OCI-LY7 (cell line): ENCODE data around the gene SYTL3. TPM values are rescaled to one million over a fixed set of nuclear protein-coding genes. Genes with fewer than 3 reads are reported as not detected.

ENCODE experiments used
- BruUV-seq: library from RNA; stranded (reverse); fragments of 400-500 nt; replicated peaks from 2 replicates; lab custom pipeline; 2021; lab: Mats Ljungman, UMichigan
- CTCF ChIA-PET: fragments of 300-600 bp; sonication (Branson Sonifier 250); formaldehyde crosslinking; loops from one replicate; lab custom pipeline; 2022; ENCODE audit warnings: antibody characterized with exemption; ENCODE audit not compliant: unreplicated experiment; lab: Charles Lee
- POLR2A ChIA-PET: fragments of 300-600 bp; sonication (Branson Sonifier 250); formaldehyde crosslinking; loops from one replicate; lab custom pipeline; 2022; ENCODE audit warnings: antibody characterized with exemption; lab: Charles Lee
- DNase-seq: peaks from one replicate; pipeline ENCODE4 v3.0.0-alpha.2; 2015; ENCODE audit warnings: low spot score
- H2AFZ ChIP-seq: fragments of 200-600 bp; sonication (generic), shearing (Covaris generic); 2 replicates; pipeline ENCODE4 v1.6.1; 2014; ENCODE audit warnings: mild to moderate bottlenecking, antibody characterized with exemption, low read length, moderate library complexity
- H3K27ac ChIP-seq: fragments of 200-600 bp; sonication (generic); 2 replicates; pipeline ENCODE4 v1.5.1; 2014; ENCODE audit warnings: mixed run types, low read depth, mild to moderate bottlenecking, moderate library complexity, low read length, inconsistent platforms; ENCODE audit not compliant: poor library complexity, severe bottlenecking
- H3K36me3 ChIP-seq: fragments of 200-600 bp; sonication (generic); 2 replicates; pipeline ENCODE4 v1.6.1; 2014; ENCODE audit warnings: mild to moderate bottlenecking, antibody characterized with exemption, low read length, moderate library complexity, mixed read lengths; ENCODE audit not compliant: insufficient read depth
- H3K4me1 ChIP-seq: fragments of 200-600 bp; sonication (generic); 2 replicates; pipeline ENCODE4 v1.5.1; 2014; ENCODE audit warnings: mild to moderate bottlenecking, low read length; ENCODE audit not compliant: insufficient read depth, poor library complexity, severe bottlenecking
- H3K4me2 ChIP-seq: fragments of 200-600 bp; sonication (generic); 2 replicates; pipeline ENCODE4 v1.6.1; 2014; ENCODE audit warnings: mild to moderate bottlenecking, low read length
- H3K4me3 ChIP-seq: fragments of 200-600 bp; sonication (generic); 2 replicates; pipeline ENCODE4 v1.5.1; 2014; ENCODE audit warnings: mild to moderate bottlenecking, low read depth, low read length; ENCODE audit not compliant: poor library complexity, severe bottlenecking
- H3K79me2 ChIP-seq: fragments of 200-600 bp; sonication (generic); 2 replicates; pipeline ENCODE4 v1.6.1; 2016; ENCODE audit warnings: low read depth, mild to moderate bottlenecking, low read length, moderate library complexity, mixed read lengths; ENCODE audit not compliant: insufficient read depth
- H3K9me2 ChIP-seq: fragments of 200-600 bp; sonication (generic); 2 replicates; pipeline ENCODE4 v1.6.1; 2016; ENCODE audit warnings: mild to moderate bottlenecking, low read length, mixed read lengths; ENCODE audit not compliant: insufficient read depth
- H3K9me3 ChIP-seq: fragments of 200-600 bp; sonication (generic); 2 replicates; pipeline ENCODE4 v1.6.1; 2014; ENCODE audit warnings: mild to moderate bottlenecking, mixed run types, low read length, mixed read lengths
- H4K20me1 ChIP-seq: fragments of 200-600 bp; sonication (generic); 2 replicates; pipeline ENCODE4 v1.6.1; 2014; ENCODE audit warnings: mild to moderate bottlenecking, antibody characterized with exemption, low read length, moderate library complexity, mixed read lengths; ENCODE audit not compliant: insufficient read depth
- EZH2phosphoT487 ChIP-seq: fragments of 200-600 bp; sonication (generic); IDR thresholded peaks from 2 replicates; pipeline ENCODE4 v1.6.1; 2018; ENCODE audit warnings: low read depth, borderline replicate concordance, mild to moderate bottlenecking, mixed run types, antibody characterized with exemption, low read length, moderate library complexity, mixed read lengths
- intact Hi-C: fragments of 100-400 bp; cut with micrococcal nuclease; formaldehyde crosslinking; loops from one replicate; pipeline ENCODE4 v1.10.0; 2022; ENCODE audit not compliant: unreplicated experiment
- total RNA-seq, 2 experiments: library from RNA; depleted of rRNA in 1 of 2; stranded (reverse); fragments of >200 nt in 1 of 2; shearing (Covaris generic) in 1 of 2; gene quantifications; 2 replicates each; pipeline ENCODE4 v1.2.3, GENCODE V29; 2014 to 2022
- TF ChIP-seq, protein P1 (sequence below): fragments of 200-600 bp; sonication (generic); conservative IDR thresholded peaks from 2 replicates; pipeline ENCODE4 v1.5.1; 2014; ENCODE audit warnings: mild to moderate bottlenecking, antibody characterized with exemption, low read length, moderate library complexity, mixed read lengths

SYTL3 gene
- total RNA-seq, 2 experiments from 2014 or later: 0.32 to 0.89 TPM

GRCh38 chr6:158684745-158685324 is 35.0 kb downstream of the SYTL3 start:
- H3K27ac ChIP-seq: no peak overlapping the region
- no peak overlapping the region for H3K4me3 ChIP-seq
- no peak for DNase-seq
- H3K4me1 ChIP-seq: no peaks in the 10 kb centered on the region
- POLR2A ChIA-PET: interaction anchor here (0.7 kb wide), 1 partner anchor 26 kb away, joined by 4 read pairs; no protein-coding TSS in a partner anchor
- no peaks in the 10 kb centered on the region for H3K79me2 ChIP-seq
- intact Hi-C loops: no loop called here
- BruUV-seq: no TSS peak
- TF ChIP-seq, protein P1, sequence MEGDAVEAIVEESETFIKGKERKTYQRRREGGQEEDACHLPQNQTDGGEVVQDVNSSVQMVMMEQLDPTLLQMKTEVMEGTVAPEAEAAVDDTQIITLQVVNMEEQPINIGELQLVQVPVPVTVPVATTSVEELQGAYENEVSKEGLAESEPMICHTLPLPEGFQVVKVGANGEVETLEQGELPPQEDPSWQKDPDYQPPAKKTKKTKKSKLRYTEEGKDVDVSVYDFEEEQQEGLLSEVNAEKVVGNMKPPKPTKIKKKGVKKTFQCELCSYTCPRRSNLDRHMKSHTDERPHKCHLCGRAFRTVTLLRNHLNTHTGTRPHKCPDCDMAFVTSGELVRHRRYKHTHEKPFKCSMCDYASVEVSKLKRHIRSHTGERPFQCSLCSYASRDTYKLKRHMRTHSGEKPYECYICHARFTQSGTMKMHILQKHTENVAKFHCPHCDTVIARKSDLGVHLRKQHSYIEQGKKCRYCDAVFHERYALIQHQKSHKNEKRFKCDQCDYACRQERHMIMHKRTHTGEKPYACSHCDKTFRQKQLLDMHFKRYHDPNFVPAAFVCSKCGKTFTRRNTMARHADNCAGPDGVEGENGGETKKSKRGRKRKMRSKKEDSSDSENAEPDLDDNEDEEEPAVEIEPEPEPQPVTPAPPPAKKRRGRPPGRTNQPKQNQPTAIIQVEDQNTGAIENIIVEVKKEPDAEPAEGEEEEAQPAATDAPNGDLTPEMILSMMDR: no peak
- TF ChIP-seq EZH2phosphoT487: no peak
- no peaks in the 10 kb centered on the region for H4K20me1 ChIP-seq
- no peaks in the 10 kb centered on the region for H3K9me3 ChIP-seq
- no peak overlapping the region for H3K4me2 ChIP-seq
- no peaks in the 10 kb centered on the region for H3K9me2 ChIP-seq
- H3K36me3 ChIP-seq: no peaks in the 10 kb centered on the region
- CTCF ChIA-PET: no interaction called here
- no peak overlapping the region for H2AFZ ChIP-seq

- Histone ChIP-seq H3K4me2 (no peak overlapping the region), H4K20me1 (no peaks in the 10 kb centered on the region), H3K4me3 (no peak overlapping the region), H3K79me2 (no peaks in the 10 kb centered on the region), H3K4me1 (no peaks in the 10 kb centered on the region), H3K9me2 (no peaks in the 10 kb centered on the region), H2AFZ (no peak overlapping the region), H3K27ac (no peak overlapping the region), H3K9me3 (no peaks in the 10 kb centered on the region), H3K36me3 (no peaks in the 10 kb centered on the region)
- intact Hi-C loops: no loop called here
- no TSS peak for BruUV-seq
- ChIA-PET POLR2A (no interaction called here), CTCF (no interaction called here)
- no peak for DNase-seq
- no peak for TF ChIP-seq EZH2phosphoT487
- TF ChIP-seq, protein P1: no peak
These were observed 36.5 kb downstream of the SYTL3 start for GRCh38 chr6:158686311-158686710.

DNA sequence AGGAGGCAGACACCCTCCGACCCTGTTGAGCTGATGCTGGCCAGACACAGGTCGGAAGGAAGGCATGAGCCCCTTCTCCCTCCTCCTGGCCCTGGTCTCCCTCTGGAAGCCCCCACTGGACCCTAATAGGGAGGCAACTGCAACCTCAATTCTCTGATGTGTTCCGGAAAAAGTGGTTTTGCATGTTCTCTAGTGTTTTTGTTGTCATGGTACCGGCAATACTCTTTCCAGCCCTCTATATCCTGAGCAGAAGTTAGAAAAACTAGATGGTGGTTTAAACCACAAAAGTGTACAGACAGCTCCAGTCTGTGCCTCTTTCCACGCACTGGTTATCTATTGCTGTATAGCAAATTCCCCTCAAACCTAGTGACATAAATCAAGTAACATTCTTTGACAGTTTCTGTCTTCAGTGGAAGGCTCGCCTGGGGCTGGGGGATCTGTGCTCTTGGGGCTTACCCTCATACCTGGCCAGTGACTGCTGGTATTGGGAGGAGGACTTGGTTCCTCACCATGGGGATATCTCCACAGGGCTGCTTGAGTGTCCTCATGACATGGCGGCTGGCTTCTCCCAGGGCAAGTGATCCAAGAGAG is 37.0 kb downstream of the SYTL3 start:
- TF ChIP-seq, protein P1: no peak
- TF ChIP-seq EZH2phosphoT487: no peak
- H3K27ac ChIP-seq: no peak overlapping the region
- H3K4me1 ChIP-seq: no peaks in the 10 kb centered on the region
- H3K4me2 ChIP-seq: no peak overlapping the region
- no peaks in the 10 kb centered on the region for H3K9me2 ChIP-seq
- no peaks in the 10 kb centered on the region for H3K9me3 ChIP-seq
- intact Hi-C loops: no loop called here
- no peaks in the 10 kb centered on the region for H4K20me1 ChIP-seq
- H2AFZ ChIP-seq: no peak overlapping the region
- DNase-seq: no peak
- ChIA-PET POLR2A (no interaction called here), CTCF (no interaction called here)
- no peak overlapping the region for H3K4me3 ChIP-seq
- H3K36me3 ChIP-seq: no peaks in the 10 kb centered on the region
- no TSS peak for BruUV-seq
- H3K79me2 ChIP-seq: no peaks in the 10 kb centered on the region
